HG03060 (cell line): ENCODE measurements around the gene RPS3.
"Not testable (repeated sequence)": the region's sequence is repeated elsewhere in the genome, so short reads cannot be mapped to it uniquely, and the experiment has no call there.

ENCODE experiments used
- ATAC-seq: cut with Tn5 transposase; IDR thresholded peaks from one replicate; pipeline ENCODE4 v1.9.1; 2021; ENCODE audit warnings: low read depth, moderate number of reproducible peaks; ENCODE audit not compliant: unreplicated experiment

The RPS3 gene

GRCh38 chr11:75409971-75410370 is 10.7 kb downstream of the RPS3 start:
- not testable (repeated sequence) for ATAC-seq

- not testable (repeated sequence) for ATAC-seq
Measured at GRCh38 chr11:75413146-75413545, 13.8 kb downstream of the RPS3 start.

GRCh38 chr11:75413864-75414263 is 14.5 kb downstream of the RPS3 start:
- ATAC-seq: no peak

GRCh38 chr11:75420224-75421034 is 21.1 kb downstream of the RPS3 start:
- no peak for ATAC-seq

GRCh38 chr11:75421035-75421602 is 21.8 kb downstream of the RPS3 start:
- ATAC-seq: no peak

- no peak for ATAC-seq
Measured at GRCh38 chr11:75421902-75422247, 22.6 kb downstream of the RPS3 start.

- ATAC-seq: no peak
Measured at GRCh38 chr11:75422248-75423231, 23.2 kb downstream of the RPS3 start.

- ATAC-seq: no peak
Measured at GRCh38 chr11:75423721-75424120, 24.4 kb downstream of the RPS3 start.

GRCh38 chr11:75424396-75424795 is 25.1 kb downstream of the RPS3 start:
- ATAC-seq: no peak

- no peak for ATAC-seq
Measured at GRCh38 chr11:75425422-75425821, 26.1 kb downstream of the RPS3 start.

GRCh38 chr11:75426720-75427086 is 27.4 kb downstream of the RPS3 start:
- no peak for ATAC-seq

GRCh38 chr11:75427181-75427580 is 27.9 kb downstream of the RPS3 start:
- no peak for ATAC-seq

GRCh38 chr11:75428281-75428724 is 29.0 kb downstream of the RPS3 start:
- no peak for ATAC-seq

- ATAC-seq: no peak
Measured at GRCh38 chr11:75428989-75429640, 29.8 kb downstream of the RPS3 start.

- ATAC-seq: no peak
Measured at GRCh38 chr11:75429641-75429901, 30.3 kb downstream of the RPS3 start.

- ATAC-seq: no peak
Measured at GRCh38 chr11:75429902-75430713, 30.8 kb downstream of the RPS3 start.

GRCh38 chr11:75430714-75431532 is 31.6 kb downstream of the RPS3 start:
- no peak for ATAC-seq

GRCh38 chr11:75431533-75432525 is 32.5 kb downstream of the RPS3 start:
- no peak for ATAC-seq
